Measurements from ENCODE around the gene SF3B2. TPM values are rescaled to one million over a fixed set of nuclear protein-coding genes. Genes with fewer than 3 reads are reported as not detected.

SF3B2 gene
- polyA plus RNA-seq, 1 of the 3 experiments (the other 2 are of a cell fraction) = 128 TPM

GRCh38 chr11:66004186-66004585, 48.0 kb upstream of the SF3B2 start (continued):
- TF ChIP-seq CTCF (IDR thresholded peaks at IDR 0.05) (no peak), RXRA (IDR thresholded peaks at IDR 0.05; ENCODE audit: borderline replicate concordance, low read depth) (no peak), MAX (IDR thresholded peaks at IDR 0.05; ENCODE audit: low read depth) (no peak), REST (IDR thresholded peaks at IDR 0.05; ENCODE audit: low read depth, low read length) (no peak), JUND (IDR thresholded peaks at IDR 0.05) (no peak)

- Histone ChIP-seq H3K9me2 (no peaks in the 10 kb centered on the region), H4K20me1 (ENCODE audit: insufficient read depth) (no peaks in the 10 kb centered on the region), H3F3A (replicated peaks; ENCODE audit: insufficient read depth) (peaks cover 47% of the 10 kb centered on the region), H3K4me1 (ENCODE audit: control insufficient read depth in 1 of 2, insufficient read depth in 2 of 2, low read depth in 1 of 2, low read length in 1 of 2) (peaks cover 1 to 6% of the 10 kb centered on the region in 2 experiments; a peak in 2 of 4 replicates), H3K27ac (ENCODE audit: low read depth in 2 of 2, low read length in 1 of 2) (no peak overlapping the region), H3K4me3 (ENCODE audit: low read depth in 2 of 2, low read length in 1 of 2) (no peak overlapping the region), H3K36me3 (replicated peaks in 1 of 2; ENCODE audit: control insufficient read depth in 1 of 2, insufficient read depth in 2 of 2, low read length in 1 of 2) (peaks cover 18% of the 10 kb centered on the region in 2 experiments), H3K27me3 (ENCODE audit: insufficient read depth) (no peaks in the 10 kb centered on the region), H3K9me3 (no peaks in the 10 kb centered on the region), H2AFZ (ENCODE audit: low read depth) (no peak overlapping the region), H3K79me2 (ENCODE audit: insufficient read depth) (peaks cover 35% of the 10 kb centered on the region), H3K4me2 (no peak overlapping the region), H3K9ac (no peak overlapping the region)
- TF ChIP-seq RXRA (IDR thresholded peaks at IDR 0.05; ENCODE audit: borderline replicate concordance, low read depth) (no peak), POLR2AphosphoS5 (IDR thresholded peaks at IDR 0.05; ENCODE audit: low read depth, low read length) (no peak; the same call in none of the 2 replicates), MEF2A (IDR thresholded peaks at IDR 0.05; ENCODE audit: borderline replicate concordance, low read depth) (no peak), TEAD4 (IDR thresholded peaks at IDR 0.05; ENCODE audit: borderline replicate concordance, insufficient read depth) (no peak), IRF3 (IDR thresholded peaks at IDR 0.05; ENCODE audit: low read depth, low read length) (no peak), YY1 (IDR thresholded peaks at IDR 0.05; ENCODE audit: low read depth) (no peak), RCOR1 (IDR thresholded peaks at IDR 0.05; ENCODE audit: low read length) (no peak)
- CTCF ChIA-PET = interaction anchor here (1.9 kb wide), 1 partner anchor 16 kb away, joined by 8 read pairs; no protein-coding TSS in a partner anchor
- no peak for DNase-seq
- WGBS (ENCODE audit: low lambda C conversion rate) = 91% methylated on average over 10 of the region's 13 CpGs
- POLR2A ChIA-PET = no interaction called here
Observed at GRCh38 chr11:66006134-66006890, 45.9 kb upstream of the SF3B2 start.

Data from SK-N-SH (cell line).